HCT116 (cell line): ENCODE results near the gene PTX3. TPM values are rescaled to one million over a fixed set of nuclear protein-coding genes. Genes with fewer than 3 reads are reported as not detected.

ENCODE experiments used
- ATAC-seq: fragments of 200-7000 bp; cut with Tn5 transposase; 2 replicates; pipeline ENCODE4 v1.9.1; 2020; ENCODE audit warnings: mild to moderate bottlenecking, moderate library complexity
- BruUV-seq: library from RNA; stranded (reverse); fragments of 400-500 nt; replicated peaks from 2 replicates; lab custom pipeline; 2021; lab: Mats Ljungman, UMichigan
- CTCF ChIA-PET: fragments of 300-600 bp; sonication (Branson Sonifier 250); formaldehyde crosslinking; loops from one replicate; lab custom pipeline; 2021; ENCODE audit warnings: antibody characterized with exemption; lab: Charles Lee
- POLR2A ChIA-PET: fragments of 300-600, 350-600 bp; sonication (Branson Sonifier 250); formaldehyde crosslinking; loops from one replicate; lab custom pipeline; 2021; ENCODE audit warnings: antibody characterized with exemption; lab: Charles Lee
- RAD21 ChIA-PET, 2 experiments: fragments of 300-600 bp; sonication (Branson Sonifier 250); formaldehyde crosslinking; loops; one replicate each; lab custom pipeline; 2023; ENCODE audit warnings: low total read pairs in 2 of 2; ENCODE audit not compliant: uncharacterized antibody in 2 of 2, unreplicated experiment in 2 of 2, low non-redundant PET in 1 of 2; lab: Charles Lee
- DNase-seq: peaks from one replicate; pipeline ENCODE4 v3.0.0-alpha.2; 2010; ENCODE audit warnings: low read depth, low spot score
- H2AFZ ChIP-seq: fragments of 200-600 bp; shearing (Covaris generic), sonication (generic); 2 replicates; pipeline ENCODE4 v1.6.1; 2017; ENCODE audit warnings: low read depth, mixed run types, mixed read lengths, antibody characterized with exemption, low read length; ENCODE audit not compliant: poor library complexity, severe bottlenecking
- H3K27ac ChIP-seq: 2 replicates; pipeline ENCODE4 v1.5.1; 2012; ENCODE audit warnings: low read depth, low read length
- H3K27me3 ChIP-seq: fragments of 200-600 bp; sonication (generic); 2 replicates; pipeline ENCODE4 v1.6.1; 2016; ENCODE audit warnings: mixed run types, low read length, mixed read lengths; ENCODE audit not compliant: insufficient read depth
- H3K36me3 ChIP-seq, 2 experiments: fragments of 200-500 bp in 1 of 2; fragments of 200-600 bp in 1 of 2; sonication (Bioruptor generic) in 1 of 2; sonication (generic) in 1 of 2; 2 replicates each; pipeline versions ENCODE4 v1.5.1 to v1.6.1; 2014 to 2016; ENCODE audit warnings: low read length in 2 of 2, inconsistent platforms in 1 of 2, mixed read lengths in 1 of 2, mixed run types in 1 of 2; ENCODE audit not compliant: insufficient read depth in 2 of 2, control insufficient read depth in 1 of 2
- H3K4me1 ChIP-seq, 2 experiments: fragments of 200-600 bp in 1 of 2; sonication (generic) in 1 of 2; 2 replicates each; pipeline versions ENCODE4 v1.5.1 to v1.6.1; 2012 to 2017; ENCODE audit warnings: low read length in 2 of 2, inconsistent platforms in 1 of 2, mild to moderate bottlenecking in 1 of 2, mixed read lengths in 1 of 2, mixed run types in 1 of 2, moderate library complexity in 1 of 2; ENCODE audit not compliant: insufficient read depth in 2 of 2, control insufficient read depth in 1 of 2
- H3K4me2 ChIP-seq: fragments of 200-600 bp; sonication (generic); 2 replicates; pipeline ENCODE4 v1.6.1; 2017; ENCODE audit warnings: mixed run types, low read length, mixed read lengths
- H3K4me3 ChIP-seq, 2 experiments: fragments of 200-600 bp in 1 of 2; sonication (generic) in 1 of 2; replicated peaks in 1 of 2; 2 replicates each; pipeline ENCODE4 v1.5.1; 2011 to 2016; ENCODE audit warnings: low read length in 2 of 2, control low read depth in 1 of 2, low read depth in 1 of 2, mild to moderate bottlenecking in 1 of 2, mixed read lengths in 1 of 2, mixed run types in 1 of 2
- H3K79me2 ChIP-seq: fragments of 200-600 bp; sonication (generic); 2 replicates; pipeline ENCODE4 v1.6.1; 2017; ENCODE audit warnings: mild to moderate bottlenecking, mixed run types, low read length, moderate library complexity, mixed read lengths; ENCODE audit not compliant: insufficient read depth
- H3K9ac ChIP-seq: fragments of 200-600 bp; sonication (generic); 2 replicates; pipeline ENCODE4 v1.6.1; 2016; ENCODE audit warnings: low read length, mixed read lengths
- H3K9me2 ChIP-seq: fragments of 200-600 bp; sonication (generic), shearing (Covaris generic); 2 replicates; pipeline ENCODE4 v1.6.1; 2017; ENCODE audit warnings: mixed run types, mild to moderate bottlenecking, moderate library complexity; ENCODE audit not compliant: insufficient read depth
- H3K9me3 ChIP-seq, 2 experiments: fragments of 200-500 bp in 1 of 2; fragments of 200-600 bp in 1 of 2; sonication (Bioruptor generic) in 1 of 2; sonication (generic) in 1 of 2; 2 replicates each; pipeline ENCODE4 v1.6.1; 2014 to 2017; ENCODE audit warnings: low read length in 2 of 2, mixed read lengths in 2 of 2, inconsistent platforms in 1 of 2, low read depth in 1 of 2, mild to moderate bottlenecking in 1 of 2, mixed run types in 1 of 2, moderate library complexity in 1 of 2; ENCODE audit not compliant: control insufficient read depth in 1 of 2, insufficient read depth in 1 of 2
- H4K20me1 ChIP-seq: fragments of 200-600 bp; sonication (generic), shearing (Covaris generic); 2 replicates; pipeline ENCODE4 v1.6.1; 2017; ENCODE audit warnings: mixed run types, mild to moderate bottlenecking, moderate library complexity; ENCODE audit not compliant: insufficient read depth
- CBX3 ChIP-seq: IDR thresholded peaks from 2 replicates; pipeline ENCODE4 v1.6.1; 2012; ENCODE audit warnings: low read depth
- ELF1 ChIP-seq: IDR thresholded peaks from 2 replicates; pipeline ENCODE4 v1.6.1; 2012; ENCODE audit warnings: low read depth, borderline replicate concordance
- EZH2 ChIP-seq: fragments of 200-600 bp; sonication (generic); IDR thresholded peaks from 2 replicates; pipeline ENCODE4 v1.6.1; 2017; ENCODE audit warnings: antibody characterized with exemption, mixed run types
- EZH2phosphoT487 ChIP-seq: fragments of 200-600 bp; IDR thresholded peaks from 2 replicates; pipeline ENCODE4 v1.6.1; 2018; ENCODE audit warnings: antibody characterized with exemption, borderline replicate concordance
- JUND ChIP-seq: IDR thresholded peaks from 2 replicates; pipeline ENCODE4 v1.6.1; 2012
- MAX ChIP-seq: IDR thresholded peaks from 2 replicates; pipeline ENCODE4 v1.6.1; 2012
- POLR2A ChIP-seq: IDR thresholded peaks from 2 replicates; pipeline ENCODE4 v1.7.0; 2011; ENCODE audit warnings: borderline replicate concordance; ENCODE audit not compliant: insufficient read depth, insufficient read length; ENCODE audit errors: extremely low read depth
- POLR2AphosphoS5 ChIP-seq: IDR thresholded peaks from 2 replicates; pipeline ENCODE4 v1.6.1; 2011; ENCODE audit warnings: mild to moderate bottlenecking, low read depth, low read length, moderate library complexity
- RAD21 ChIP-seq: IDR thresholded peaks from 2 replicates; pipeline ENCODE4 v1.6.1; 2012; ENCODE audit warnings: low read depth, mild to moderate bottlenecking
- SIN3A ChIP-seq: IDR thresholded peaks from 2 replicates; pipeline ENCODE4 v1.6.1; 2012; ENCODE audit warnings: low read depth
- SP1 ChIP-seq: IDR thresholded peaks from 2 replicates; pipeline ENCODE4 v1.6.1; 2012; ENCODE audit warnings: low read depth
- SRF ChIP-seq: IDR thresholded peaks from 2 replicates; pipeline ENCODE4 v1.6.1; 2012; ENCODE audit warnings: low read depth
- TCF7L2 ChIP-seq: IDR thresholded peaks from 2 replicates; pipeline ENCODE4 v1.7.0; 2011; ENCODE audit warnings: borderline replicate concordance, inconsistent platforms; ENCODE audit not compliant: insufficient read depth, insufficient read length; ENCODE audit errors: extremely low read depth
- YY1 ChIP-seq: IDR thresholded peaks from 2 replicates; pipeline ENCODE4 v1.6.1; 2011; ENCODE audit warnings: low read length, low read depth, moderate library complexity, mild to moderate bottlenecking; ENCODE audit not compliant: insufficient replicate concordance; ENCODE audit errors: extremely low read depth
- ZFX ChIP-seq: fragments of 450-650 bp; IDR thresholded peaks from 2 replicates; pipeline ENCODE4 v1.6.1; 2017
- intact Hi-C: fragments of 100-400 bp; cut with micrococcal nuclease; formaldehyde crosslinking; loops from 2 replicates; pipeline ENCODE4 v1.10.0; 2022
- total RNA-seq: library from RNA; stranded (reverse); gene quantifications from one replicate; pipeline ENCODE4 v1.2.1, GENCODE V29; 2021; ENCODE audit not compliant: unreplicated experiment
- TF ChIP-seq, protein P1 (sequence below), 3 experiments: fragments of 200-600 bp in 1 of 3; sonication (generic) in 1 of 3; IDR thresholded peaks in 2 of 3; conservative IDR thresholded peaks in 1 of 3; 2 replicates each; pipeline ENCODE4 v1.5.1; 2012 to 2017; ENCODE audit warnings: low read depth in 2 of 3, low read length in 2 of 3, antibody characterized with exemption in 1 of 3, borderline replicate concordance in 1 of 3, control low read depth in 1 of 3, mild to moderate bottlenecking in 1 of 3, mixed read lengths in 1 of 3, mixed run types in 1 of 3, moderate library complexity in 1 of 3; ENCODE audit not compliant: insufficient read depth in 1 of 3
- TF ChIP-seq, protein P2 (sequence below): IDR thresholded peaks from 2 replicates; pipeline ENCODE4 v1.6.1; 2011; ENCODE audit warnings: mild to moderate bottlenecking, low read length, moderate library complexity; ENCODE audit not compliant: insufficient replicate concordance; ENCODE audit errors: extremely low read depth
- TF ChIP-seq, protein P3 (sequence below): IDR thresholded peaks from 2 replicates; pipeline ENCODE4 v1.6.1; 2012; ENCODE audit warnings: low read depth

The PTX3 gene
- total RNA-seq, 1 experiment from 2014 or later = 0.37 TPM

- no TSS peak for BruUV-seq
- POLR2A ChIA-PET = interaction anchor here (0.6 kb wide), 1 partner anchor 71 kb away, joined by 3 read pairs; no protein-coding TSS in a partner anchor
These were observed 15.4 kb downstream of the PTX3 start for GRCh38 chr3:157452097-157452496.

More at GRCh38 chr3:157452097-157452496, 15.4 kb downstream of the PTX3 start:
- Histone ChIP-seq H3K9ac (no peak overlapping the region), H3K27ac (no peak overlapping the region), H3K4me3 (no peak overlapping the region), H3K79me2 (no peaks in the 10 kb centered on the region), H2AFZ (no peak overlapping the region), H3K36me3 (no peaks in the 10 kb centered on the region), H3K4me1 (no peaks in the 10 kb centered on the region), H3K4me2 (no peak overlapping the region), H3K9me2 (no peaks in the 10 kb centered on the region), H4K20me1 (no peaks in the 10 kb centered on the region), H3K9me3 (no peaks in the 10 kb centered on the region), H3K27me3 (no peaks in the 10 kb centered on the region)
- CTCF ChIA-PET = no interaction called here
- TF ChIP-seq ELF1 (no peak), YY1 (no peak), POLR2AphosphoS5 (no peak), SRF (no peak), TCF7L2 (no peak), CBX3 (no peak), EZH2 (no peak), JUND (no peak), RAD21 (no peak), MAX (no peak), SP1 (no peak), SIN3A (no peak), ZFX (no peak), POLR2A (no peak), EZH2phosphoT487 (no peak)
- TF ChIP-seq, protein P1, sequence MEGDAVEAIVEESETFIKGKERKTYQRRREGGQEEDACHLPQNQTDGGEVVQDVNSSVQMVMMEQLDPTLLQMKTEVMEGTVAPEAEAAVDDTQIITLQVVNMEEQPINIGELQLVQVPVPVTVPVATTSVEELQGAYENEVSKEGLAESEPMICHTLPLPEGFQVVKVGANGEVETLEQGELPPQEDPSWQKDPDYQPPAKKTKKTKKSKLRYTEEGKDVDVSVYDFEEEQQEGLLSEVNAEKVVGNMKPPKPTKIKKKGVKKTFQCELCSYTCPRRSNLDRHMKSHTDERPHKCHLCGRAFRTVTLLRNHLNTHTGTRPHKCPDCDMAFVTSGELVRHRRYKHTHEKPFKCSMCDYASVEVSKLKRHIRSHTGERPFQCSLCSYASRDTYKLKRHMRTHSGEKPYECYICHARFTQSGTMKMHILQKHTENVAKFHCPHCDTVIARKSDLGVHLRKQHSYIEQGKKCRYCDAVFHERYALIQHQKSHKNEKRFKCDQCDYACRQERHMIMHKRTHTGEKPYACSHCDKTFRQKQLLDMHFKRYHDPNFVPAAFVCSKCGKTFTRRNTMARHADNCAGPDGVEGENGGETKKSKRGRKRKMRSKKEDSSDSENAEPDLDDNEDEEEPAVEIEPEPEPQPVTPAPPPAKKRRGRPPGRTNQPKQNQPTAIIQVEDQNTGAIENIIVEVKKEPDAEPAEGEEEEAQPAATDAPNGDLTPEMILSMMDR (IDR thresholded peaks at IDR 0.05 in 2 of 3, conservative IDR thresholded peaks at IDR 0.05 in 1 of 3; ENCODE audit: borderline replicate concordance in 1 of 3, insufficient read depth in 1 of 3, low read depth in 2 of 3, low read length in 2 of 3) = no peak
- TF ChIP-seq, protein P2, sequence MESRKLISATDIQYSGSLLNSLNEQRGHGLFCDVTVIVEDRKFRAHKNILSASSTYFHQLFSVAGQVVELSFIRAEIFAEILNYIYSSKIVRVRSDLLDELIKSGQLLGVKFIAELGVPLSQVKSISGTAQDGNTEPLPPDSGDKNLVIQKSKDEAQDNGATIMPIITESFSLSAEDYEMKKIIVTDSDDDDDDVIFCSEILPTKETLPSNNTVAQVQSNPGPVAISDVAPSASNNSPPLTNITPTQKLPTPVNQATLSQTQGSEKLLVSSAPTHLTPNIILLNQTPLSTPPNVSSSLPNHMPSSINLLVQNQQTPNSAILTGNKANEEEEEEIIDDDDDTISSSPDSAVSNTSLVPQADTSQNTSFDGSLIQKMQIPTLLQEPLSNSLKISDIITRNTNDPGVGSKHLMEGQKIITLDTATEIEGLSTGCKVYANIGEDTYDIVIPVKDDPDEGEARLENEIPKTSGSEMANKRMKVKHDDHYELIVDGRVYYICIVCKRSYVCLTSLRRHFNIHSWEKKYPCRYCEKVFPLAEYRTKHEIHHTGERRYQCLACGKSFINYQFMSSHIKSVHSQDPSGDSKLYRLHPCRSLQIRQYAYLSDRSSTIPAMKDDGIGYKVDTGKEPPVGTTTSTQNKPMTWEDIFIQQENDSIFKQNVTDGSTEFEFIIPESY = no peak
- TF ChIP-seq, protein P3, sequence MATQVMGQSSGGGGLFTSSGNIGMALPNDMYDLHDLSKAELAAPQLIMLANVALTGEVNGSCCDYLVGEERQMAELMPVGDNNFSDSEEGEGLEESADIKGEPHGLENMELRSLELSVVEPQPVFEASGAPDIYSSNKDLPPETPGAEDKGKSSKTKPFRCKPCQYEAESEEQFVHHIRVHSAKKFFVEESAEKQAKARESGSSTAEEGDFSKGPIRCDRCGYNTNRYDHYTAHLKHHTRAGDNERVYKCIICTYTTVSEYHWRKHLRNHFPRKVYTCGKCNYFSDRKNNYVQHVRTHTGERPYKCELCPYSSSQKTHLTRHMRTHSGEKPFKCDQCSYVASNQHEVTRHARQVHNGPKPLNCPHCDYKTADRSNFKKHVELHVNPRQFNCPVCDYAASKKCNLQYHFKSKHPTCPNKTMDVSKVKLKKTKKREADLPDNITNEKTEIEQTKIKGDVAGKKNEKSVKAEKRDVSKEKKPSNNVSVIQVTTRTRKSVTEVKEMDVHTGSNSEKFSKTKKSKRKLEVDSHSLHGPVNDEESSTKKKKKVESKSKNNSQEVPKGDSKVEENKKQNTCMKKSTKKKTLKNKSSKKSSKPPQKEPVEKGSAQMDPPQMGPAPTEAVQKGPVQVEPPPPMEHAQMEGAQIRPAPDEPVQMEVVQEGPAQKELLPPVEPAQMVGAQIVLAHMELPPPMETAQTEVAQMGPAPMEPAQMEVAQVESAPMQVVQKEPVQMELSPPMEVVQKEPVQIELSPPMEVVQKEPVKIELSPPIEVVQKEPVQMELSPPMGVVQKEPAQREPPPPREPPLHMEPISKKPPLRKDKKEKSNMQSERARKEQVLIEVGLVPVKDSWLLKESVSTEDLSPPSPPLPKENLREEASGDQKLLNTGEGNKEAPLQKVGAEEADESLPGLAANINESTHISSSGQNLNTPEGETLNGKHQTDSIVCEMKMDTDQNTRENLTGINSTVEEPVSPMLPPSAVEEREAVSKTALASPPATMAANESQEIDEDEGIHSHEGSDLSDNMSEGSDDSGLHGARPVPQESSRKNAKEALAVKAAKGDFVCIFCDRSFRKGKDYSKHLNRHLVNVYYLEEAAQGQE = no peak
- intact Hi-C loops = no loop called here
- ATAC-seq (no peak), DNase-seq (no peak)
- RAD21 ChIA-PET = no interaction called here
